Large intestine (tissue), 3 donors: ENCODE measurements around the gene FMN2. TPM values are rescaled to one million over a fixed set of nuclear protein-coding genes. Genes with fewer than 3 reads are reported as not detected.

Experiments used
- DNase-seq, 2 donors: peaks; one replicate each; pipeline versions ENCODE4 v3.0.0 to v3.0.0-alpha.2; 2013
- H3K27ac ChIP-seq: one replicate; pipeline ENCODE4 v1.5.1; 2013; ENCODE audit warnings: low read length
- H3K27me3 ChIP-seq: 2 replicates; pipeline ENCODE4 v1.6.1; 2013; ENCODE audit warnings: low read length; ENCODE audit not compliant: control insufficient read depth, insufficient read depth
- H3K36me3 ChIP-seq: 2 replicates; pipeline ENCODE4 v1.6.1; 2013; ENCODE audit warnings: low read length; ENCODE audit not compliant: control insufficient read depth, insufficient read depth
- H3K4me1 ChIP-seq: one replicate; pipeline ENCODE4 v1.6.1; 2013; ENCODE audit warnings: low read length; ENCODE audit not compliant: control insufficient read depth, insufficient read depth
- H3K4me3 ChIP-seq: one replicate; pipeline ENCODE4 v1.5.1; 2013; ENCODE audit warnings: low read length
- H3K9me3 ChIP-seq: one replicate; pipeline ENCODE4 v1.6.1; 2013; ENCODE audit warnings: mild to moderate bottlenecking, low read depth, low read length, moderate library complexity; ENCODE audit not compliant: control insufficient read depth
- WGBS: methylation state at CpG from one replicate; pipeline ENCODE4 v1.1.5; 2013; ENCODE audit warnings: low lambda C conversion rate; ENCODE audit not compliant: insufficient coverage; 5-methylcytosine and 5-hydroxymethylcytosine counted together
- polyA plus RNA-seq: library from polyadenylated mRNA; unstranded; fragments of 120-200 nt; gene quantifications from one replicate; pipeline ENCODE4 v1.2.1, GENCODE V29; 2013

FMN2 gene
- polyA plus RNA-seq, 1 donor, result 1.8 TPM

GRCh38 chr1:240496941-240497340, 405.3 kb downstream of the FMN2 start:
- peaks cover 5% of the 10 kb centered on the region for H3K9me3 ChIP-seq
- DNase-seq, result no peak
- no CpG with 5 or more reads among the region's 5 CpGs for WGBS
- no peak overlapping the region for H3K27ac ChIP-seq
- H3K27me3 ChIP-seq, result peaks cover 13% of the 10 kb centered on the region
- no peaks in the 10 kb centered on the region for H3K36me3 ChIP-seq
- H3K4me3 ChIP-seq, result no peak overlapping the region
- H3K4me1 ChIP-seq, result no peaks in the 10 kb centered on the region

GRCh38 chr1:240497908-240498307, 406.2 kb downstream of the FMN2 start:
- H3K27me3 ChIP-seq, result peaks cover 5% of the 10 kb centered on the region
- no peaks in the 10 kb centered on the region for H3K36me3 ChIP-seq
- H3K4me1 ChIP-seq, result no peaks in the 10 kb centered on the region
- H3K9me3 ChIP-seq, result peaks cover 4% of the 10 kb centered on the region
- DNase-seq, result no peak
- no peak overlapping the region for H3K4me3 ChIP-seq
- H3K27ac ChIP-seq, result no peak overlapping the region
- WGBS, result 88% methylated on average over 1 of the region's 4 CpGs

GRCh38 chr1:240498335-240498734, 406.7 kb downstream of the FMN2 start:
- no peak for DNase-seq
- no peaks in the 10 kb centered on the region for H3K4me1 ChIP-seq
- H3K27ac ChIP-seq, result no peak overlapping the region
- H3K27me3 ChIP-seq, result peaks cover under 1% of the 10 kb centered on the region
- WGBS, result no CpG with 5 or more reads among the region's 8 CpGs
- no peaks in the 10 kb centered on the region for H3K36me3 ChIP-seq
- no peaks in the 10 kb centered on the region for H3K9me3 ChIP-seq
- no peak overlapping the region for H3K4me3 ChIP-seq

GRCh38 chr1:240499012-240499411, 407.3 kb downstream of the FMN2 start:
- no CpG with 5 or more reads among the region's 2 CpGs for WGBS
- no peak overlapping the region for H3K4me3 ChIP-seq
- H3K9me3 ChIP-seq, result no peaks in the 10 kb centered on the region
- H3K36me3 ChIP-seq, result no peaks in the 10 kb centered on the region
- no peak overlapping the region for H3K27ac ChIP-seq
- no peak for DNase-seq
- no peaks in the 10 kb centered on the region for H3K27me3 ChIP-seq
- H3K4me1 ChIP-seq, result no peaks in the 10 kb centered on the region

- Histone ChIP-seq H3K27me3 (no peaks in the 10 kb centered on the region), H3K4me1 (no peaks in the 10 kb centered on the region), H3K36me3 (no peaks in the 10 kb centered on the region), H3K27ac (no peak overlapping the region), H3K9me3 (no peaks in the 10 kb centered on the region), H3K4me3 (no peak overlapping the region)
- WGBS, result no CpG with 5 or more reads among the region's 4 CpGs
- no peak for DNase-seq
Measured at GRCh38 chr1:240500647-240501046, 409.0 kb downstream of the FMN2 start.

GRCh38 chr1:240501115-240501514, 409.4 kb downstream of the FMN2 start:
- H3K27ac ChIP-seq, result no peak overlapping the region
- H3K36me3 ChIP-seq, result no peaks in the 10 kb centered on the region
- DNase-seq, result no peak
- no peaks in the 10 kb centered on the region for H3K4me1 ChIP-seq
- H3K27me3 ChIP-seq, result no peaks in the 10 kb centered on the region
- WGBS, result 100% methylated on average over 1 of the region's 2 CpGs
- no peaks in the 10 kb centered on the region for H3K9me3 ChIP-seq
- H3K4me3 ChIP-seq, result no peak overlapping the region

- H3K27ac ChIP-seq, result no peak overlapping the region
- 88% methylated on average over 2 of the region's 4 CpGs for WGBS
- no peak for DNase-seq
- H3K9me3 ChIP-seq, result no peaks in the 10 kb centered on the region
- no peaks in the 10 kb centered on the region for H3K4me1 ChIP-seq
- H3K4me3 ChIP-seq, result no peak overlapping the region
- no peaks in the 10 kb centered on the region for H3K36me3 ChIP-seq
- no peaks in the 10 kb centered on the region for H3K27me3 ChIP-seq
Measured at GRCh38 chr1:240503036-240503435, 411.4 kb downstream of the FMN2 start.

GRCh38 chr1:240503558-240503957, 411.9 kb downstream of the FMN2 start:
- no peak for DNase-seq
- WGBS, result no CpG with 5 or more reads among the region's 1 CpG
- H3K9me3 ChIP-seq, result no peaks in the 10 kb centered on the region
- no peaks in the 10 kb centered on the region for H3K27me3 ChIP-seq
- no peak overlapping the region for H3K27ac ChIP-seq
- H3K36me3 ChIP-seq, result no peaks in the 10 kb centered on the region
- no peaks in the 10 kb centered on the region for H3K4me1 ChIP-seq
- no peak overlapping the region for H3K4me3 ChIP-seq

GRCh38 chr1:240506176-240506575, 414.5 kb downstream of the FMN2 start:
- no peak for DNase-seq
- Histone ChIP-seq H3K36me3 (no peaks in the 10 kb centered on the region), H3K27ac (no peak overlapping the region), H3K27me3 (no peaks in the 10 kb centered on the region), H3K4me1 (no peaks in the 10 kb centered on the region), H3K4me3 (no peak overlapping the region), H3K9me3 (no peaks in the 10 kb centered on the region)
- 88% methylated on average over 4 of the region's 4 CpGs for WGBS

GRCh38 chr1:240508201-240508600, 416.5 kb downstream of the FMN2 start:
- Histone ChIP-seq H3K27me3 (no peaks in the 10 kb centered on the region), H3K9me3 (no peaks in the 10 kb centered on the region), H3K4me1 (no peaks in the 10 kb centered on the region), H3K27ac (no peak overlapping the region), H3K36me3 (no peaks in the 10 kb centered on the region), H3K4me3 (no peak overlapping the region)
- WGBS, result 35% methylated on average over 2 of the region's 3 CpGs
- DNase-seq, result no peak

- H3K36me3 ChIP-seq, result no peaks in the 10 kb centered on the region
- no peaks in the 10 kb centered on the region for H3K9me3 ChIP-seq
- no peaks in the 10 kb centered on the region for H3K4me1 ChIP-seq
- DNase-seq, result no peak
- no CpG with 5 or more reads among the region's 2 CpGs for WGBS
- no peaks in the 10 kb centered on the region for H3K27me3 ChIP-seq
- no peak overlapping the region for H3K4me3 ChIP-seq
- H3K27ac ChIP-seq, result no peak overlapping the region
Measured at GRCh38 chr1:240508950-240509349, 417.3 kb downstream of the FMN2 start.
